ENCODE data around the gene TGM3.

GRCh38 chr20:2299301-2299700 is 3.5 kb downstream of the TGM3 start:
- TF ChIP-seq EZH2 (IDR thresholded peaks at IDR 0.05) (no peak), POLR2AphosphoS5 (IDR thresholded peaks at IDR 0.05; ENCODE audit: borderline replicate concordance, low read depth, low read length) (no peak), FOXP2 (optimal IDR thresholded peaks at IDR 0.05; ENCODE audit: control extremely low read depth, extremely low read length, insufficient read depth) (no peak)
